ENCODE data around the gene ZBTB8OS. TPM values are rescaled to one million over a fixed set of nuclear protein-coding genes. Genes with fewer than 3 reads are reported as not detected.

Gene ZBTB8OS
- total and polyA plus RNA-seq, 2 of the 8 experiments (the other 6 are each of a cell fraction or from before 2014, with no cell fraction given), result 68.0 to 74.2 TPM

DNA sequence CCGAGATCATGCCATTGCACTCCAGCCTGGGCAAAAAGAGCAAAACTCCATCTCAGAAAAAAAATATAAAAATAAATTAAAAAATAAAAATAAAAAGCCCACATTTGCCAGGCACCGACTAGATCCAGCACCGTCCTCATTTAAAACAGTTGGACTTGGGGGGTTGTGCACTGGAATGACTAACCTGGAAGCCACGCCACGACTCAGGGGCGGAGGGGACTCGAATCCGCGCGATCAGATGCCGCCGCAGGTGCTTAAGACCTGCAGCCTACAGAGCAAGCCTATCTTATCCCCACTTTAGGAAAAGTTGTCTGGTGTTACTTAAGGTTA lies 38.5 kb downstream of the ZBTB8OS start:
- no peaks in the 10 kb centered on the region for H3K79me2 ChIP-seq (ENCODE audit: control insufficient read depth in 1 of 2, insufficient read depth in 2 of 2, low read length in 2 of 2)
- H2BK15ac ChIP-seq (ENCODE audit: low read length), result no peak overlapping the region
- peak overlapping the region in 1 of 4 experiments; percentile 54; a peak in 2 of 7 replicates for H3K9ac ChIP-seq (replicated peaks in 1 of 4; ENCODE audit: extremely low read depth in 1 of 4, low read depth in 3 of 4, low read length in 3 of 4)
- H4K20me1 ChIP-seq (replicated peaks in 1 of 2; ENCODE audit: control insufficient read depth in 1 of 2, insufficient read depth in 2 of 2, low read length in 2 of 2), result no peaks in the 10 kb centered on the region
- H4K8ac ChIP-seq (ENCODE audit: extremely low read depth, insufficient read depth, low read length), result no peak overlapping the region
- H3K23ac ChIP-seq (ENCODE audit: insufficient read length), result no peak overlapping the region
- H3K4me3 ChIP-seq (ENCODE audit: extremely low read depth in 1 of 4, insufficient read depth in 2 of 4, low read depth in 3 of 4, low read length in 4 of 4), result peak overlapping the region; percentile 32 to 72 (median 53); a peak in 7 of 8 replicates
- no peak for TF ChIP-seq JUN (IDR thresholded peaks at IDR 0.05; ENCODE audit: low read depth, low read length)
- no peak for TF ChIP-seq EGR1 (IDR thresholded peaks at IDR 0.05; ENCODE audit: borderline replicate concordance, low read depth, low read length)
- no peak for TF ChIP-seq NRF1 (IDR thresholded peaks at IDR 0.05; ENCODE audit: low read depth, low read length)
- TF ChIP-seq KDM4A (IDR thresholded peaks at IDR 0.05; ENCODE audit: low read depth, low read length, severe bottlenecking), result peak; percentile 79
- H2BK5ac ChIP-seq (ENCODE audit: low read depth, low read length), result 0 out of 2 replicates have a peak overlapping the region, but pooled peaks have one; percentile 35
- no peak overlapping the region for H2BK120ac ChIP-seq (replicated peaks; ENCODE audit: low read depth, low read length)
- no peak overlapping the region for H3K14ac ChIP-seq (ENCODE audit: insufficient read length)
- H3K4me2 ChIP-seq (ENCODE audit: insufficient read depth in 1 of 2, low read depth in 2 of 2, low read length in 2 of 2), result peak overlapping the region; percentile 57 to 77
- H4K91ac ChIP-seq (replicated peaks; ENCODE audit: insufficient read length, low read length), result no peak overlapping the region
- H3K4ac ChIP-seq (replicated peaks; ENCODE audit: insufficient read length, low read depth, low read length), result no peak overlapping the region
- no peaks in the 10 kb centered on the region; a peak in 1 of 7 replicates for H3K4me1 ChIP-seq (replicated peaks in 1 of 4; ENCODE audit: control insufficient read depth in 3 of 4, insufficient read depth in 4 of 4, low read length in 3 of 4)
- no peaks in the 10 kb centered on the region for H3K23me2 ChIP-seq (ENCODE audit: low read depth, low read length)
- no peaks in the 10 kb centered on the region for H3K79me1 ChIP-seq (ENCODE audit: low read depth, low read length)
- H2BK12ac ChIP-seq (ENCODE audit: low read depth, low read length), result no peak overlapping the region
- H3K36me3 ChIP-seq (ENCODE audit: control insufficient read depth in 2 of 4, insufficient read depth in 4 of 4, low read length in 3 of 4), result no peaks in the 10 kb centered on the region
- H4K5ac ChIP-seq (ENCODE audit: insufficient read length, low read depth, low read length), result no peak overlapping the region
- FAIRE-seq (no peak), DNase-seq (ENCODE audit: low read depth in 1 of 2, low spot score in 2 of 2) (no peak)
- H2BK20ac ChIP-seq (ENCODE audit: low read length), result no peak overlapping the region
- H2AFZ ChIP-seq (ENCODE audit: low read length), result peak overlapping the region; percentile 100
- H2AK5ac ChIP-seq (ENCODE audit: low read depth, low read length), result no peak overlapping the region
- no peak overlapping the region; the same call in 1 of the 2 replicates for H3K18ac ChIP-seq (ENCODE audit: extremely low read depth, low read length)
- H3K27me3 ChIP-seq (replicated peaks in 1 of 4; ENCODE audit: control insufficient read depth in 3 of 4, extremely low read depth in 1 of 4, insufficient read depth in 3 of 4, low read length in 3 of 4), result no peaks in the 10 kb centered on the region
- no peak overlapping the region for H3K27ac ChIP-seq (ENCODE audit: low read depth, low read length)
- H3K56ac ChIP-seq (replicated peaks; ENCODE audit: insufficient read length, low read depth, low read length), result peak overlapping the region; percentile 39
- ChIA-PET CTCF (ENCODE audit: partially characterized antibody) (interaction anchor here (0.6 to 3.7 kb wide), 8 partner anchors 9 to 213 kb away, joined by 3 to 18 read pairs (median 3); no protein-coding TSS in a partner anchor), POLR2A (ENCODE audit: partially characterized antibody) (interaction anchor here (0.9 to 3.2 kb wide), 12 partner anchors 9 to 218 kb away, joined by 3 to 12 read pairs (median 6); partner anchors contain the start of genes BSDC1 and RBBP4)
- peaks cover 0 to 2% of the 10 kb centered on the region in 2 experiments; a peak in 1 of 4 replicates for H3K9me3 ChIP-seq (ENCODE audit: insufficient read depth in 2 of 2, low read depth in 1 of 2, low read length in 1 of 2)
- WGBS, 2 experiments (ENCODE audit: extremely low coverage in 1 of 2, insufficient coverage in 1 of 2, insufficient read length in 1 of 2, insufficient replicate concordance in 2 of 2, low coverage in 1 of 2, low lambda C conversion rate in 2 of 2, missing lambda C conversion rate in 1 of 2), result 27% methylated on average over 12 of the region's 12 CpGs; no CpG with 5 or more reads in 1 of the 2 experiments

Measured in H1 (cell line).